HCT116 (cell line): ENCODE measurements around the gene SIPA1L3. TPM values are rescaled to one million over a fixed set of nuclear protein-coding genes. Genes with fewer than 3 reads are reported as not detected.

Experiments used
- ATAC-seq: fragments of 200-7000 bp; cut with Tn5 transposase; 2 replicates; pipeline ENCODE4 v1.9.1; 2020; ENCODE audit warnings: mild to moderate bottlenecking, moderate library complexity
- BruUV-seq: library from RNA; stranded (reverse); fragments of 400-500 nt; replicated peaks from 2 replicates; lab custom pipeline; 2021; lab: Mats Ljungman, UMichigan
- CTCF ChIA-PET: fragments of 300-600 bp; sonication (Branson Sonifier 250); formaldehyde crosslinking; loops from one replicate; lab custom pipeline; 2021; ENCODE audit warnings: antibody characterized with exemption; lab: Charles Lee
- POLR2A ChIA-PET: fragments of 300-600, 350-600 bp; sonication (Branson Sonifier 250); formaldehyde crosslinking; loops from one replicate; lab custom pipeline; 2021; ENCODE audit warnings: antibody characterized with exemption; lab: Charles Lee
- RAD21 ChIA-PET, 2 experiments: fragments of 300-600 bp; sonication (Branson Sonifier 250); formaldehyde crosslinking; loops; one replicate each; lab custom pipeline; 2023; ENCODE audit warnings: low total read pairs in 2 of 2; ENCODE audit not compliant: uncharacterized antibody in 2 of 2, unreplicated experiment in 2 of 2, low non-redundant PET in 1 of 2; lab: Charles Lee
- DNase-seq: peaks from one replicate; pipeline ENCODE4 v3.0.0-alpha.2; 2010; ENCODE audit warnings: low read depth, low spot score
- H2AFZ ChIP-seq: fragments of 200-600 bp; shearing (Covaris generic), sonication (generic); 2 replicates; pipeline ENCODE4 v1.6.1; 2017; ENCODE audit warnings: low read depth, mixed run types, mixed read lengths, antibody characterized with exemption, low read length; ENCODE audit not compliant: poor library complexity, severe bottlenecking
- H3K27ac ChIP-seq: 2 replicates; pipeline ENCODE4 v1.5.1; 2012; ENCODE audit warnings: low read depth, low read length
- H3K27me3 ChIP-seq: fragments of 200-600 bp; sonication (generic); 2 replicates; pipeline ENCODE4 v1.6.1; 2016; ENCODE audit warnings: mixed run types, low read length, mixed read lengths; ENCODE audit not compliant: insufficient read depth
- H3K36me3 ChIP-seq, 2 experiments: fragments of 200-500 bp in 1 of 2; fragments of 200-600 bp in 1 of 2; sonication (Bioruptor generic) in 1 of 2; sonication (generic) in 1 of 2; 2 replicates each; pipeline versions ENCODE4 v1.5.1 to v1.6.1; 2014 to 2016; ENCODE audit warnings: low read length in 2 of 2, inconsistent platforms in 1 of 2, mixed read lengths in 1 of 2, mixed run types in 1 of 2; ENCODE audit not compliant: insufficient read depth in 2 of 2, control insufficient read depth in 1 of 2
- H3K4me1 ChIP-seq, 2 experiments: fragments of 200-600 bp in 1 of 2; sonication (generic) in 1 of 2; 2 replicates each; pipeline versions ENCODE4 v1.5.1 to v1.6.1; 2012 to 2017; ENCODE audit warnings: low read length in 2 of 2, inconsistent platforms in 1 of 2, mild to moderate bottlenecking in 1 of 2, mixed read lengths in 1 of 2, mixed run types in 1 of 2, moderate library complexity in 1 of 2; ENCODE audit not compliant: insufficient read depth in 2 of 2, control insufficient read depth in 1 of 2
- H3K4me2 ChIP-seq: fragments of 200-600 bp; sonication (generic); 2 replicates; pipeline ENCODE4 v1.6.1; 2017; ENCODE audit warnings: mixed run types, low read length, mixed read lengths
- H3K4me3 ChIP-seq, 2 experiments: fragments of 200-600 bp in 1 of 2; sonication (generic) in 1 of 2; replicated peaks in 1 of 2; 2 replicates each; pipeline ENCODE4 v1.5.1; 2011 to 2016; ENCODE audit warnings: low read length in 2 of 2, control low read depth in 1 of 2, low read depth in 1 of 2, mild to moderate bottlenecking in 1 of 2, mixed read lengths in 1 of 2, mixed run types in 1 of 2
- H3K79me2 ChIP-seq: fragments of 200-600 bp; sonication (generic); 2 replicates; pipeline ENCODE4 v1.6.1; 2017; ENCODE audit warnings: mild to moderate bottlenecking, mixed run types, low read length, moderate library complexity, mixed read lengths; ENCODE audit not compliant: insufficient read depth
- H3K9ac ChIP-seq: fragments of 200-600 bp; sonication (generic); 2 replicates; pipeline ENCODE4 v1.6.1; 2016; ENCODE audit warnings: low read length, mixed read lengths
- H3K9me2 ChIP-seq: fragments of 200-600 bp; sonication (generic), shearing (Covaris generic); 2 replicates; pipeline ENCODE4 v1.6.1; 2017; ENCODE audit warnings: mixed run types, mild to moderate bottlenecking, moderate library complexity; ENCODE audit not compliant: insufficient read depth
- H3K9me3 ChIP-seq, 2 experiments: fragments of 200-500 bp in 1 of 2; fragments of 200-600 bp in 1 of 2; sonication (Bioruptor generic) in 1 of 2; sonication (generic) in 1 of 2; 2 replicates each; pipeline ENCODE4 v1.6.1; 2014 to 2017; ENCODE audit warnings: low read length in 2 of 2, mixed read lengths in 2 of 2, inconsistent platforms in 1 of 2, low read depth in 1 of 2, mild to moderate bottlenecking in 1 of 2, mixed run types in 1 of 2, moderate library complexity in 1 of 2; ENCODE audit not compliant: control insufficient read depth in 1 of 2, insufficient read depth in 1 of 2
- H4K20me1 ChIP-seq: fragments of 200-600 bp; sonication (generic), shearing (Covaris generic); 2 replicates; pipeline ENCODE4 v1.6.1; 2017; ENCODE audit warnings: mixed run types, mild to moderate bottlenecking, moderate library complexity; ENCODE audit not compliant: insufficient read depth
- CTCF ChIP-seq, 3 experiments: fragments of 200-600 bp in 1 of 3; sonication (generic) in 1 of 3; IDR thresholded peaks in 2 of 3; conservative IDR thresholded peaks in 1 of 3; 2 replicates each; pipeline ENCODE4 v1.5.1; 2012 to 2017; ENCODE audit warnings: low read depth in 2 of 3, low read length in 2 of 3, antibody characterized with exemption in 1 of 3, borderline replicate concordance in 1 of 3, control low read depth in 1 of 3, mild to moderate bottlenecking in 1 of 3, mixed read lengths in 1 of 3, mixed run types in 1 of 3, moderate library complexity in 1 of 3; ENCODE audit not compliant: insufficient read depth in 1 of 3
- EZH2phosphoT487 ChIP-seq: fragments of 200-600 bp; IDR thresholded peaks from 2 replicates; pipeline ENCODE4 v1.6.1; 2018; ENCODE audit warnings: antibody characterized with exemption, borderline replicate concordance
- MAX ChIP-seq: IDR thresholded peaks from 2 replicates; pipeline ENCODE4 v1.6.1; 2012
- POLR2A ChIP-seq: IDR thresholded peaks from 2 replicates; pipeline ENCODE4 v1.7.0; 2011; ENCODE audit warnings: borderline replicate concordance; ENCODE audit not compliant: insufficient read depth, insufficient read length; ENCODE audit errors: extremely low read depth
- REST ChIP-seq: IDR thresholded peaks from 2 replicates; pipeline ENCODE4 v1.6.1; 2012; ENCODE audit warnings: low read depth
- SRF ChIP-seq: IDR thresholded peaks from 2 replicates; pipeline ENCODE4 v1.6.1; 2012; ENCODE audit warnings: low read depth
- TCF7L2 ChIP-seq: IDR thresholded peaks from 2 replicates; pipeline ENCODE4 v1.7.0; 2011; ENCODE audit warnings: borderline replicate concordance, inconsistent platforms; ENCODE audit not compliant: insufficient read depth, insufficient read length; ENCODE audit errors: extremely low read depth
- ZBTB33 ChIP-seq: IDR thresholded peaks from 2 replicates; pipeline ENCODE4 v1.6.1; 2011; ENCODE audit warnings: mild to moderate bottlenecking, low read length, moderate library complexity; ENCODE audit not compliant: insufficient replicate concordance; ENCODE audit errors: extremely low read depth
- ZFX ChIP-seq: fragments of 450-650 bp; IDR thresholded peaks from 2 replicates; pipeline ENCODE4 v1.6.1; 2017
- intact Hi-C: fragments of 100-400 bp; cut with micrococcal nuclease; formaldehyde crosslinking; loops from 2 replicates; pipeline ENCODE4 v1.10.0; 2022
- total RNA-seq: library from RNA; stranded (reverse); gene quantifications from one replicate; pipeline ENCODE4 v1.2.1, GENCODE V29; 2021; ENCODE audit not compliant: unreplicated experiment

The SIPA1L3 gene
- total RNA-seq, 1 experiment from 2014 or later, result 41.8 TPM

- Histone ChIP-seq H3K27ac (no peak overlapping the region), H3K9me2 (no peaks in the 10 kb centered on the region), H3K27me3 (no peaks in the 10 kb centered on the region), H2AFZ (no peak overlapping the region), H3K79me2 (no peaks in the 10 kb centered on the region), H4K20me1 (no peaks in the 10 kb centered on the region), H3K4me1 (peaks cover 0 to 7% of the 10 kb centered on the region in 2 experiments; a peak in 1 of 4 replicates), H3K9me3 (no peaks in the 10 kb centered on the region), H3K9ac (no peak overlapping the region), H3K4me2 (no peak overlapping the region), H3K4me3 (no peak overlapping the region), H3K36me3 (no peaks in the 10 kb centered on the region)
- no peak for DNase-seq
- intact Hi-C loops, result no loop called here
- RAD21 ChIA-PET, result no interaction called here
- POLR2A ChIA-PET, result no interaction called here
- no TSS peak for BruUV-seq
- ATAC-seq, result no peak
- TF ChIP-seq REST, result no peak
- no peak for TF ChIP-seq POLR2A
- TF ChIP-seq TCF7L2, result no peak
- no peak for TF ChIP-seq ZFX
- TF ChIP-seq ZBTB33, result no peak
- TF ChIP-seq CTCF (IDR thresholded peaks at IDR 0.05 in 2 of 3, conservative IDR thresholded peaks at IDR 0.05 in 1 of 3; ENCODE audit: borderline replicate concordance in 1 of 3, insufficient read depth in 1 of 3, low read depth in 2 of 3, low read length in 2 of 3), result no peak
- no peak for TF ChIP-seq SRF
- TF ChIP-seq MAX, result no peak
- no peak for TF ChIP-seq EZH2phosphoT487
- CTCF ChIA-PET, result no interaction called here
These were observed 304.2 kb downstream of the SIPA1L3 start for GRCh38 chr19:38211151-38211591.
